Pancreas (tissue), 10 donors: ENCODE results near the gene TTYH1. TPM values are rescaled to one million over a fixed set of nuclear protein-coding genes. Genes with fewer than 3 reads are reported as not detected.
"Not testable (repeated sequence)": the region's sequence is repeated elsewhere in the genome, so short reads cannot be mapped to it uniquely, and the experiment has no call there.

Source experiments
- ATAC-seq, 4 donors: fragments of 200-7000 bp; cut with Tn5 transposase; one replicate each; pipeline versions ENCODE4 v1.8.0 to v1.9.1; 2020; ENCODE audit warnings: mild to moderate bottlenecking in 4 of 4, moderate library complexity in 4 of 4
- DNase-seq, 6 donors: peaks; one replicate each; pipeline ENCODE4 v3.0.0-alpha.2; 2020
- FAIRE-seq: peaks from 2 replicates; lab custom pipeline; 2012; peaks lifted over from hg19 to GRCh38; lab: Jason Lieb, UNC
- H3K27ac ChIP-seq, 4 donors: fragments of 200-600 bp; sonication (generic); 1 replicate in 3 of 4; 2 replicates in 1 of 4; pipeline versions ENCODE4 v1.5.0 to v1.8.0; 2020
- H3K27me3 ChIP-seq, 4 donors: fragments of 200-600 bp; one replicate each; pipeline ENCODE4 v1.8.0; 2021
- H3K36me3 ChIP-seq, 3 donors: fragments of 200-600 bp; sonication (generic) in 1 of 3; one replicate each; pipeline versions ENCODE4 v1.5.0 to v1.8.0; 2020 to 2021
- H3K4me1 ChIP-seq, 3 donors: fragments of 200-600 bp; one replicate each; pipeline ENCODE4 v1.8.0; 2021
- H3K4me3 ChIP-seq, 4 donors: fragments of 200-600 bp; sonication (generic) in 2 of 4; one replicate each; pipeline versions ENCODE4 v1.5.0 to v1.8.0; 2020 to 2021
- H3K9me3 ChIP-seq, 4 donors: fragments of 200-600 bp; one replicate each; pipeline ENCODE4 v1.8.0; 2021
- WGBS, 2 donors: extraction: QIAGEN DNeasy Blood & Tissue Kit; methylation state at CpG; one replicate each; pipeline ENCODE4 v1.1.7; 2013; 5-methylcytosine and 5-hydroxymethylcytosine counted together
- intact Hi-C, 3 donors: fragments of 100-400 bp; cut with DNase I; formaldehyde crosslinking; loops; one replicate each; pipeline versions ENCODE4 v1.11.1 to v1.14.2; 2022
- polyA plus RNA-seq, 2 donors: library from polyadenylated mRNA; stranded (reverse); fragments of 200-250 nt; gene quantifications; one replicate each; pipeline ENCODE4 v1.2.3, GENCODE V29; 2013
- total RNA-seq, 6 donors: library from RNA; stranded (reverse); fragmentation: NEBNext Ultra II Directional in 4 of 6; extraction: Animal tissue kit (Norgen Biotek cat#: 25700) in 4 of 6; gene quantifications; one replicate each; pipeline versions ENCODE4 v1.2.1 to v1.2.4, GENCODE V29; 2021 to 2023
- TF ChIP-seq, protein P1 (sequence below), 4 donors: fragments of 200-600 bp; sonication (generic) in 3 of 4; IDR thresholded peaks; one replicate each; pipeline versions ENCODE4 v1.5.0 to v1.8.0; 2021; ENCODE audit warnings: antibody characterized with exemption in 4 of 4
- donor health status: healthy with polysubstance abuse.
- donor health status: DM: no; HTN: no; CAD: no; lungs with moderate emphysema.
- donor health status: DM: no; HTN: no; CAD: no.
- donor health status: control.
- donor health status: control.
- donor health status: Bipolar disorder and iron deficiency.
- donor health status: DM: yes; HTN: yes; CAD: no.
- donor health status: DM: no; HTN: no; CAD: no.
- donor health status: DM: no; HTN: no; CAD: no.
- donor health status: DM: yes; HTN: yes; CAD: no.

The TTYH1 gene
- total RNA-seq (10 to 100 TPM; 20.8 to 38.1 (median 24.6) TPM), polyA plus RNA-seq (10 to 100 TPM; 40.0 to 78.0 TPM)

DNA sequence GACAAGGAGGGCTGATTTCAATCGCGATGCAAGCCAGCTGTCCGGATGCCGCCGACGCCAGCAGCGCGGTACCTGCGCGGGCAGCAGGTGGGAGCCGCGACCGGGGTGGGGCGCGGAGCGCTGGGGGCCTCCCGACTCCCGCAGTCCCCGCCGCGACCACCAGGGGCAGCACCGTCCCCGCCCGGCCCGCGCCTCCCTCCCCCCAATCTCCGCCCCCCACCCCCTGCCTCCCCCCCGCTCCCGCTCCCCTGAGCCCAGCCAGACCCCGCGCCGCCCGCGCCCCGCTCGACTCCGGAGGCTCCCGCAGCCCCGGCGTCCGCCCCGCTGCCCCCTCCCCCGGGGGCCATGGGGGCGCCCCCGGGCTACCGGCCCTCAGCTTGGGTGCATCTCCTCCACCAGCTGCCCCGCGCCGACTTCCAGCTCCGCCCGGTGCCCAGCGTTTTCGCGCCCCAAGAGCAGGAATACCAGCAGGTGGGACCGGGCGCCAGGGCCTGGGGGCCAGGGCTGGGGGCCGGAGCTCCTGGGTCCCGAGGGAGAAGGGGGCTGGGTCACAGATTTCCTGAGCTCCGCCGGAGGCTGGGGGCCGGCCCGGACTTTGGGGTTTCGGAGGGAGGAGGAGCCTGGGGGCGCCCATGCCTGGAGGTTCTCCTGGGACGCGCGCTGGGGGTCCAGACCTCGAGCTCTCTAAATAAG, at the start of gene TTYH1:
Gene TTYH1, plus strand, starts transcription at position 257 of the 693 bp plus-strand sequence. Its CDS starts 89 bp downstream, at position 346.
- H3K4me1 ChIP-seq: no peaks in the 10 kb centered on the region
- H3K4me3 ChIP-seq: peak within 1 kb of the TSS in 3 of 4 donors; percentile 27 to 44 (median 41)
- TF ChIP-seq, protein P1, sequence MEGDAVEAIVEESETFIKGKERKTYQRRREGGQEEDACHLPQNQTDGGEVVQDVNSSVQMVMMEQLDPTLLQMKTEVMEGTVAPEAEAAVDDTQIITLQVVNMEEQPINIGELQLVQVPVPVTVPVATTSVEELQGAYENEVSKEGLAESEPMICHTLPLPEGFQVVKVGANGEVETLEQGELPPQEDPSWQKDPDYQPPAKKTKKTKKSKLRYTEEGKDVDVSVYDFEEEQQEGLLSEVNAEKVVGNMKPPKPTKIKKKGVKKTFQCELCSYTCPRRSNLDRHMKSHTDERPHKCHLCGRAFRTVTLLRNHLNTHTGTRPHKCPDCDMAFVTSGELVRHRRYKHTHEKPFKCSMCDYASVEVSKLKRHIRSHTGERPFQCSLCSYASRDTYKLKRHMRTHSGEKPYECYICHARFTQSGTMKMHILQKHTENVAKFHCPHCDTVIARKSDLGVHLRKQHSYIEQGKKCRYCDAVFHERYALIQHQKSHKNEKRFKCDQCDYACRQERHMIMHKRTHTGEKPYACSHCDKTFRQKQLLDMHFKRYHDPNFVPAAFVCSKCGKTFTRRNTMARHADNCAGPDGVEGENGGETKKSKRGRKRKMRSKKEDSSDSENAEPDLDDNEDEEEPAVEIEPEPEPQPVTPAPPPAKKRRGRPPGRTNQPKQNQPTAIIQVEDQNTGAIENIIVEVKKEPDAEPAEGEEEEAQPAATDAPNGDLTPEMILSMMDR (IDR thresholded peaks at IDR 0.05): peak; percentile 31 to 44 (median 40)
- H3K27me3 ChIP-seq: peaks cover 0 to 9% (median 3%) of the 10 kb centered on the region in 4 donors
- no peaks in the 10 kb centered on the region for H3K9me3 ChIP-seq
- no peaks in the 10 kb centered on the region for H3K36me3 ChIP-seq
- FAIRE-seq (no peak), ATAC-seq (peak; percentile 37 to 74 (median 54)), DNase-seq (peak in 3 of 6 donors; percentile 45 to 78 (median 60))
- intact Hi-C loops: no loop called here
- 3 to 4% methylated on average over 43 to 64 of the region's 68 CpGs for WGBS, 2 donors
- peak within 1 kb of the TSS in 2 of 4 donors; percentile 46 to 63 for H3K27ac ChIP-seq

- not testable (repeated sequence) for FAIRE-seq
- 72 to 87% methylated on average over 12 to 13 of the region's 13 CpGs for WGBS, 2 donors
Measured at GRCh38 chr19:54365798-54366197, 49.5 kb upstream of the TTYH1 start.

DNA sequence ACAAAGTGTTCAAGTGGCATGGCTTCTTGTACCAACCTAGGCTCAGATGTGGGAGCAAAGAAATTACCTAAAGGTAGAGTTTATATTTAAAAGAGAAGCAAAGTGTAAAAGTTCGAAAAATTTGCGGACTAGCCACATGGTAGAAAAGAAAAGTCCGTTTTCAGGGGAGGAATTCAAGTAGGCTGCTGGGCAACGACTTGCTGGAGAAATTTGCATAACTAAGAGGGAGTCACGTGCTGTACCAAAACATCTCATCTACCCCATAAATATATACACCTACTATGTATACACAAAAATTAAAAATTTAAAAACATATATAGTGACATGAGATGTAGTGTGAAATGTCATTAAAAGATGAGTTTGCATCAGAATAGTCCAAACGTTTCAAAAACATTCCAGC, 48.5 kb upstream of the TTYH1 start:
- no peak for FAIRE-seq

More at GRCh38 chr19:54365798-54366197, 49.5 kb upstream of the TTYH1 start:
- H3K27ac ChIP-seq, ATAC-seq, H3K4me1 ChIP-seq, intact Hi-C loops, H3K4me3 ChIP-seq, H3K27me3 ChIP-seq, H3K36me3 ChIP-seq, DNase-seq, H3K9me3 ChIP-seq: not testable (repeated sequence)

DNA sequence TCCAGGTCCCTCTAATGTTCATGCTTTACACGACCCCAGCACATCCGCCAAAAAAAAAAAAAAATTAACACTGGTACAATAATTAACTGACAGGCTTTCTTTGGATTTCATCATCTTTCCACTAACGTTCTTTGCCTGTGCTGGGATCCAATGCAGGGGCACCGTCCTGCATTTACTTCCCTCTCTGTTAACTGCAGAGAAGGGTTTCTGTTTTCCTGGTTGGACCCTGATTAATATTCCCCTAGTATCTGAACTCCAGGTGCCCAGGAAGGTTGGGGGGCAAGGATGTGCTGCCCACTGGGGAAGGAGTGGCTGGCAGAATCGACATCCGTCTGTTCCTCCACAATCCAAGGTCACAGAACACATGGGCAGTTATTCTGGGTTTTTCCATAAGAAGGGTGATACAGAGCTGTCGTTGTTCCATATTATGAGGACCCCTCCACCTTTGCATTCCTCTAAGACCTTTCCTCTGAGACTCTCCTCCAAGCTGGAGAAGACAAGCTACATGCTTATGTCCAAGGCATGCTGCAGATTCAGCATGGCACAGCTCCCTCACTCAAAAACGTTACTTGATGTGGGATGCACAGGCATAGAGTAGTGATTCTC, 46.1 kb upstream of the TTYH1 start:
- peaks cover 0 to 5% (median 0%) of the 10 kb centered on the region in 4 donors for H3K27me3 ChIP-seq
- no peak overlapping the region for H3K4me3 ChIP-seq
- H3K36me3 ChIP-seq: no peaks in the 10 kb centered on the region
- no peaks in the 10 kb centered on the region for H3K4me1 ChIP-seq
- 19% methylated on average over 8 of the region's 8 CpGs for WGBS, 2 donors
- ATAC-seq: no peak
- no peaks in the 10 kb centered on the region for H3K9me3 ChIP-seq
- intact Hi-C loops: no loop called here
- no peak overlapping the region for H3K27ac ChIP-seq
- no peak for DNase-seq
- no peak for FAIRE-seq
- TF ChIP-seq, protein P1 (IDR thresholded peaks at IDR 0.05): no peak

More for the DNA sequence above, 48.5 kb upstream of the TTYH1 start:
- Histone ChIP-seq H3K4me1 (no peaks in the 10 kb centered on the region), H3K4me3 (no peak overlapping the region), H3K9me3 (no peaks in the 10 kb centered on the region), H3K27ac (no peak overlapping the region), H3K36me3 (no peaks in the 10 kb centered on the region), H3K27me3 (peaks cover 0 to 5% (median 0%) of the 10 kb centered on the region in 4 donors)
- no peak for ATAC-seq
- DNase-seq: no peak
- WGBS, 2 donors: 33 to 48% methylated on average over 6 of the region's 6 CpGs
- TF ChIP-seq, protein P1 (IDR thresholded peaks at IDR 0.05): no peak
- intact Hi-C loops: no loop called here

- peak in 2 of 4 donors; percentile 29 to 51 for ATAC-seq
Measured at GRCh38 chr19:54369688-54370433, 45.4 kb upstream of the TTYH1 start.

GRCh38 chr19:54370434-54370796, 44.8 kb upstream of the TTYH1 start:
- WGBS, 2 donors: 54 to 59% methylated on average over 7 to 8 of the region's 10 CpGs
- H3K36me3 ChIP-seq, FAIRE-seq, DNase-seq, intact Hi-C loops, H3K27ac ChIP-seq, H3K4me3 ChIP-seq, H3K9me3 ChIP-seq, ATAC-seq, H3K27me3 ChIP-seq, H3K4me1 ChIP-seq: not testable (repeated sequence)

More at GRCh38 chr19:54369688-54370433, 45.4 kb upstream of the TTYH1 start:
- H3K27me3 ChIP-seq, FAIRE-seq, intact Hi-C loops, H3K27ac ChIP-seq, DNase-seq, H3K9me3 ChIP-seq, H3K4me3 ChIP-seq, H3K4me1 ChIP-seq, H3K36me3 ChIP-seq: not testable (repeated sequence)
- WGBS, 2 donors: 57 to 65% methylated on average over 13 to 14 of the region's 19 CpGs

- FAIRE-seq, intact Hi-C loops, H3K4me1 ChIP-seq, H3K9me3 ChIP-seq, H3K27me3 ChIP-seq, H3K36me3 ChIP-seq, H3K27ac ChIP-seq, ATAC-seq, H3K4me3 ChIP-seq, DNase-seq: not testable (repeated sequence)
- 54 to 62% methylated on average over 5 of the region's 5 CpGs for WGBS, 2 donors
Measured at GRCh38 chr19:54371453-54371852, 43.8 kb upstream of the TTYH1 start.
